Fibroblast of the conjunctiva (primary cell): ENCODE results near the gene TRAPPC6A.
"Not testable (repeated sequence)": the region's sequence is repeated elsewhere in the genome, so short reads cannot be mapped to it uniquely, and the experiment has no call there.

Experiments
- DNase-seq: peaks from one replicate; pipeline ENCODE4 v3.0.0-alpha.2; 2010; ENCODE audit warnings: low read depth

TRAPPC6A gene

GRCh38 chr19:45130236-45130635, 47.8 kb downstream of the TRAPPC6A start:
- DNase-seq: no peak

- no peak for DNase-seq
Measured at GRCh38 chr19:45128806-45129205, 49.2 kb downstream of the TRAPPC6A start.

- no peak for DNase-seq
Measured at GRCh38 chr19:45128146-45128545, 49.9 kb downstream of the TRAPPC6A start.

GRCh38 chr19:45126654-45127053, 51.4 kb downstream of the TRAPPC6A start:
- DNase-seq: no peak

- DNase-seq: peak; percentile 10
Measured at GRCh38 chr19:45125975-45126493, 52.0 kb downstream of the TRAPPC6A start.

GRCh38 chr19:45125360-45125759, 52.7 kb downstream of the TRAPPC6A start:
- no peak for DNase-seq

GRCh38 chr19:45124021-45124420, 54.0 kb downstream of the TRAPPC6A start:
- DNase-seq: no peak

- peak; percentile 22 for DNase-seq
Measured at GRCh38 chr19:45123440-45123850, 54.6 kb downstream of the TRAPPC6A start.

GRCh38 chr19:45122832-45123231, 55.2 kb downstream of the TRAPPC6A start:
- DNase-seq: no peak

- no peak for DNase-seq
Measured at GRCh38 chr19:45121827-45122345, 56.2 kb downstream of the TRAPPC6A start.

- DNase-seq: no peak
Measured at GRCh38 chr19:45119582-45119981, 58.5 kb downstream of the TRAPPC6A start.

- DNase-seq: not testable (repeated sequence)
Measured at GRCh38 chr19:45118591-45119355, 59.3 kb downstream of the TRAPPC6A start.

GRCh38 chr19:45118106-45118505, 59.9 kb downstream of the TRAPPC6A start:
- no peak for DNase-seq

- no peak for DNase-seq
Measured at GRCh38 chr19:45117671-45118070, 60.4 kb downstream of the TRAPPC6A start.

- no peak for DNase-seq
Measured at GRCh38 chr19:45117167-45117594, 60.9 kb downstream of the TRAPPC6A start.

- no peak for DNase-seq
Measured at GRCh38 chr19:45115809-45116615, 62.0 kb downstream of the TRAPPC6A start.

- DNase-seq: no peak
Measured at GRCh38 chr19:45114116-45114515, 63.9 kb downstream of the TRAPPC6A start.

- no peak for DNase-seq
Measured at GRCh38 chr19:45113628-45114027, 64.4 kb downstream of the TRAPPC6A start.
